CD4-positive, alpha-beta T cell treated with Interleukin-15 for 1 hour (primary cell): ENCODE results near the gene ZNF736.
"Not testable (repeated sequence)": the region's sequence is repeated elsewhere in the genome, so short reads cannot be mapped to it uniquely, and the experiment has no call there.

Experiments used
- DNase-seq: peaks from one replicate; pipeline ENCODE4 v3.0.0-alpha.2; 2020

ZNF736 gene

DNA sequence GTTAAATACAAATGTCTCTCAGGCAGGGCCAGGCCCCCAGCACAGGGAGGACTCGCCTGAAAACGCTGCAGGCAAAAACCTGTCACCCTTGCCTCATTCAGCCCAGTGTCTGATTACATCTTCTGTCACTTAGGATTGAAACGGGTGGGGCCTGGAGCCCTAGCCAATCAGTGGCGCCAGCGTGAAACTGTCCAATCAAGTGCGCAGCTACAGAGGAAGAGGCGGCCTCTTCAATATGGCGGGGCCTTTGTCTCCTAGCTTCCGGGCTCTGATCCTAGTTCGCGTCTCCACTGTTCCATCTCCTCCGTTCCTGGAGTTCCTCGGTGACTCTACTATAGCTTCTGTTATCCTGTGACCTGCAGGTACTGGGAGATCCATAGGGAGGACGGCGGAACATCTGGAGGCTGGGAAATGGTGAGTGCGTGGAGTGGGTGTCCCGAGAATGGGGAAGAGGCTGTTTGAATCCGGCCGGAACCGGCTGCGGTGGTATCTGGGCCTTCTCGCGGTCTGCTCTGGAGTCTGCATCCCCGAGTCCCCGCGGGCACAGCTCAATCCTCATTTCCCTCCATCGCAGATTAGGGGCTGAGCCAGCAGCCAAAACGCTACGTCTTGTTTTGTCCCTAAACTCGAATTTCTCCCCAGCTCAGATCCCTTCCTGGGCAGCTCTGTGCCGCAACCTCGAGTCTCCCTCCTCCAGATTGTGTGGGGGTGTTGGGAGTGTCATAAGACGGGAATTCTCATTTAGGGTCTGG, at the start of gene ZNF736:
Gene ZNF736, plus strand, starts transcription at position 222 of the 752 bp plus-strand sequence. Its CDS starts 190 bp downstream, at position 412.
- peak; percentile 91 for DNase-seq

DNA sequence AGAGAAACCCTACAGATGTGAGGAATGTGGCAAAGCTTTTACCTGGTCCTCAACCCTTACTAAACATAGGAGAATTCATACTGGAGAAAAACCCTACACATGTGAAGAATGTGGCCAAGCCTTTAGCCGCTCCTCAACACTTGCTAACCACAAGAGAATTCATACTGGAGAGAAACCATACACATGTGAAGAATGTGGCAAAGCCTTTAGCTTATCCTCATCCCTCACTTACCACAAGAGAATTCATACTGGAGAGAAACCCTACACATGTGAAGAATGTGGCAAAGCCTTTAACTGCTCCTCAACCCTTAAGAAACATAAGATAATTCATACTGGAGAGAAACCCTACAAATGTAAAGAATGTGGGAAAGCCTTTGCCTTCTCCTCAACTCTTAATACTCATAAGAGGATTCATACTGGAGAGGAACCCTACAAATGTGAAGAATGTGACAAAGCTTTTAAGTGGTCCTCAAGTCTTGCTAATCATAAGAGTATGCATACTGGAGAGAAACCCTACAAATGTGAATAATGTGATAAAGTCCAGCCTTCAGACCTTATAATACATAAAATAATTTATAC, 47.3 kb upstream of the ZNF736 start:
- DNase-seq: no peak

DNA sequence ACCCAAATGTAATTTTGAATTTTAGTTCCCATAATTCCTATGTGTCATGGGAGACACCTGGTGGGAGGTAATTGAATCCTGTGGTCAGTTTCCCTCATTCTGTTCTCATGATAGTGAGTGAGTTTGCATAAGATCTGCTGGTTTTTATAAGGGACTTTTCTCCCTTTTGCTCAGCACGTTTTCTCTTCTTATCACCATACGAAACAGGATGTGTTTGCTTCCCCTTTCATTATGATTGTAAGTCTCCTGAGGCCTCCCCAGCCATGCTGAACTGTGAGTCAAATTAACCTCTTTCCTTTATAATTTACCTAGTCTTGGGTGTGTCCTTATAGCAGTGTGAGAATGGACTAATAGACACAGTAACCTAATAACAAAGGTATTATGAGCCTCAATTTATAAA, 36.1 kb upstream of the ZNF736 start:
- DNase-seq: no peak

DNA sequence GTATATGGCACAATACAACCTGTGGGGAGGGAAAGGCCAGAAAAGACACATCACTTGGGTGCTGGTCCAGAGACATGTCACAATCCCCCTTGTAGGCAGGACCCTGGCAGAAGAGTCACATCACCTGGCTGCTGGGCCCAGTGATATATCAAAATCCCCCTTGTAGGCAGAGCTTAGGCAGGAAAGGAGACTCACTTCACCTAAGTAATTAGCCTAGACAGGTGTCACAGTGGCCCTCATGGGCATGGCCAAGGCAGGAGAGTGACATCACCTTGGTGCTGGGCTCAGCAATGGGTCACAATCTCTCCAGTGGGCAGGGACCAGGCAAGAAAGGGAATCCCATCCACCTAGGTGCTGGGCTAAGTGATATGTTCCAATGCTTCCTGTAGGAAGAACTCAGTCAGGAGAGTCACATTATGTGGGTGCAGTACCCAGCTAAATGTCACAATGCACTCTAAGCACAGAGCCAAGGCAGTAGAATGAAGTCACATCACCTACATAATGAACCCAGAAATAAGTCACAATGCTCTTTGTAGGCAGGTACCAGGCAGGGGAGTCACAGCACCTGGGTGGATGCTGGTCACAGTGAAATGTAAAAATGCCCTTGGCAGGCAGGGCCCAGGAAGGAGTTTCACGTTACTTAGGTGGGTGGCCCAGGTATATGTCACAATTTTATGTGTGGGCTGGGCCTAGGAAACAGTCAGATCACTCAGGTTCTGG, 18.9 kb upstream of the ZNF736 start:
- DNase-seq: no peak

DNA sequence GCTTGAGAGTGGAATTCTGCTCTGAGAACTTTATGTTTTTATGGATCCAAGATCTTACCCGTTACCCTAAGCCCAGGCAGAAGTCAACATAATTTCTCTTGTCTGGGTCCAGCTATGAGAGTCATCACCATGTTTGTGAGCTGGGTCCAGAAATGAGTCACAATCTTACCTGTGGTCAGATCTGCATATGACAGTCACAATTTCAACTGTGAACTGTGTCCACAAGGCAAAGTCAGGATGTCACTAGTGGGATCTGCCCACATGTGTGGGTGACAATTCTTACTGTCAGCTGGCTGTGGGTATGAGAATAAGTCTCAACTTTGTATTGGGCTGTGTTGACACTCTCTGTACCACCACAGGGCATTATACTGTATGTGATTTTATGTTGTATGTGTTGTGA, 16.3 kb upstream of the ZNF736 start:
- DNase-seq: not testable (repeated sequence)

DNA sequence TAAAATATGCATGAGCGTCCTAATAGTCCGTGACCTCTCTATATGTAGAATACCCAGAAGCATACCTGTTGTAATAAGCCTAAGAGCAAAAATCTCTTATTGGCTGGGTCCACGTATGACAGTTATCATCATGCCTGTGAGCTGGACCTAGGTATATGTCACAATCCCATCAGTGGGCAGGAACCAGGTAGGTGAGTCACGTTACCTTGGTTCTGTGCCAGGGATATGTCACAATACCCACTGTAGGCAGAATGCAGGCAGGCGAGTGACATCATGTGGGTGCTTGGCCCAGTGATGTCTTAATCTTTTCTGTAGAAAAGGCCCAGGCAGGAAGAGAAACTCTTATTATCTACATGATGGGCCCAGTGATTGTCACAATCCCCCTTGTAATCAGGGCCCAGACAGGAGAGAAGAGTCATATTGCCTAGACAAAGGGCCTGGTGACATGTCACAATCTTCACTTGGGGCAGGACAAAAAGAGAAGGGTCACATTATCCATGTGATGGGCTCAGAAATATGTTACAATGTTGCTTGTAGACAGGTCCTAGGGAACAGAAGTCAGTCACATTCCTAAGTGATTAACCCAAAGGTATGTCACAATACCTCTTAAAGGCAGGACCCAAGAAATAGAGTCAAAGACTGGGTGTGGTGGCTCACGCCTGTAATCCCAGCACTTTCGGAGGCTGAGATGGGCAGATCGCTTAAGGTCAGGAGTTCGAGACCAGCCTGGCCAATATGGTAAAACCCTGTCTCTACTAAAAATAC, 12.9 kb upstream of the ZNF736 start:
- DNase-seq: no peak

DNA sequence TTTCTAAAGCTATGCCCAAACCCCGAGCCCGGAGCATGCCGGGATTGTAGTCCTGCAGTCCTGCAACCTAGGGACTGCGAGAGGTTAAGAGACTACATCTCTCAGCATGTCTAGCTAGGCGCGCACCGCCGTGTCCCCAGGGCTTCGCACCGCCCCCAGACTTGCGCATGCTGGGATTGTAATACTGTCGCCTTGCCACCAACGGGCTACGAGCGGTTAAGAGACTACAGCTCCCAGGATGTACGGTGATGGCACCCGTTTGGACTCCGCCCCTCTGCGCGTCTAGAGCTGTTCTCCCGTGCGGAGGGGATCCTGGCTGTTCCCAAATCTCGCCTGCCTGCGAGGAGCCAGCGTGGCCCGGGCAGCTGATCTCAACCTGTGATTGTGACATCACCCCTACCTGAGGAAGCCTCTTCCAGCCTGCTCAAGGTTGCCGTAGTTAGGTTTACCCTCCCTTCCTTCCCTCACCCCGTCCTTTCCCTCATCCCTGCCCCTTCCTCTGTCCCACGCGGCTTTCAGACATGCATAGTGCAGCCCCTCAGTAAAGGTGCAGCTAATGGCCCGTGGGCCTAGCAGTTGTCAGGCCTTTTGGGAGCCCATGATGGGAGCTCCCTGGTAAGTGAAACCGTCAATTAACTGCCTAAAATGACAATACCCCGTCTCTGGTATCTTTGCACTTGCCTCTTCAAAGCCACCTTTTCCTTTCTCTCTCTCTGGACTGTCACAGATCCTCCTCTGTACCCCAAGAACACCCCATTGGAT, 6.3 kb upstream of the ZNF736 start:
- peak; percentile 96 for DNase-seq

DNA sequence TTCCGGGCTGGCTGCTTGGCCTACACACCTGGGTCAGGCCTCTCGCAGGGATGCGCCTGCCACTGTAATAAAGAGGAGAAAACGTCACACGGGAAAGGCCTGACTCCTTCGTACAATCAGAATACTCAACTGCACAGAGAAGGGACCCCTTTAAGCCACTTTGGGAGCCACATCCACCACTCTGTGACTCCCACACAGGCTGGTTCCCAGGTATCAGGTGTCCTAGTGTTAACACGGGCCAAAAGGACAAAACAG, 5.8 kb upstream of the ZNF736 start:
- DNase-seq: no peak

DNA sequence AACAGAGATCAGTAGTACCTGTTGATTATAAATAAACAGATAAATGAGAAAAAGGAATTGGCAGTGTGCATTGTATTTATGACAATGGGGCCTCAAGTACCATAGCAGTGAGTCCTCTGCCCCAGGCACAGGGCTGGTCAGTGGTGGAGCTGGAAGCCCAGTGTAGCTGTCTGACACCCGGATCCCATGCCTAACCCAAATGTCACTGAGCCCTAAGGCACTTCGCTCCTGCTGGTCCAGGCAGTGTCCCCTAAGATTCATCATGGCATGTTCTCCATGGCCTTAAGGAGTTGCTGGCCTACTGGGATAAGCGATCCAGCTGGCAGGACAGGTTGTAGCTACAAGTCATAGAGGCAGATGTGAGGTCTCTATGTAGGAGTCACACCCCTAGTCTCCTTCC, 3.3 kb upstream of the ZNF736 start:
- DNase-seq: no peak

DNA sequence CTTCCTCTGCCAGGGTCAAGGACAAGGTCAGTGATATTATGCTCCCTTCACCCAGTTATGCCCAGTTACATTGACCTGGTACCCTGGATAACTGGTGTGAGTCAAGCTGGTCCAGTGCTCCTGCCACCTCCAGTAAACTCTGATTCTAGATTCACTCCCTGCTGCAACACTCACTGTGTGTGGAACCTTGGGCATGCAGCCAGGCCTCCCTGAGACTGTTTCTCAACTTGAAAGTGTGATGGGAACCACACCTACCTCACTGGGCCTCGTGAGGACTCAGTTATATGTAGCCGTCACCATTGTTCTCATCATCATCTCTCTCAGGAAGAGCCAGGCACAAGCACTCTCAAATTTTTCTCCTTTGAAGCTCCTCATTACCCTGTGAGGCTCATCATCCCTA, 935 bp upstream of the ZNF736 start:
- DNase-seq: no peak

DNA sequence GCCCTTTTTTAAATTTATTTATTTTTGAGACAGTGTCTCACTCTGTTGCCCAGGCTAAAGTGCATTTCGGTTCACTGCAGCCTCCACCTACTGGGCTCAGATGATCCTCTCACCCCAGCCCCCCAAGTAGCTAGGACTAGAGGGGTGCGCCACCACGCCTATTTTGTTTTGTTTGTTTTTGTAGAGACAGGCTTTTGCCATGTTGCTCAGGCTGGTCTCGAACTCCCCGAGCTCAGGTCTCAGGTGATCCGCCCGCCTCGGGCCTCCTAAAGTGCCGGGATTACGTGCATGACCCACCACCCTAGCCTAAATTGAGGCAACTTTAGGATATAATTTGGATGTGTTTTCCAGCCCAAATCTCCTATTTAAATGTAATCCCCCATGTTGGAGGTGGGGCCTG, 805 bp downstream of the ZNF736 start:
- no peak for DNase-seq

DNA sequence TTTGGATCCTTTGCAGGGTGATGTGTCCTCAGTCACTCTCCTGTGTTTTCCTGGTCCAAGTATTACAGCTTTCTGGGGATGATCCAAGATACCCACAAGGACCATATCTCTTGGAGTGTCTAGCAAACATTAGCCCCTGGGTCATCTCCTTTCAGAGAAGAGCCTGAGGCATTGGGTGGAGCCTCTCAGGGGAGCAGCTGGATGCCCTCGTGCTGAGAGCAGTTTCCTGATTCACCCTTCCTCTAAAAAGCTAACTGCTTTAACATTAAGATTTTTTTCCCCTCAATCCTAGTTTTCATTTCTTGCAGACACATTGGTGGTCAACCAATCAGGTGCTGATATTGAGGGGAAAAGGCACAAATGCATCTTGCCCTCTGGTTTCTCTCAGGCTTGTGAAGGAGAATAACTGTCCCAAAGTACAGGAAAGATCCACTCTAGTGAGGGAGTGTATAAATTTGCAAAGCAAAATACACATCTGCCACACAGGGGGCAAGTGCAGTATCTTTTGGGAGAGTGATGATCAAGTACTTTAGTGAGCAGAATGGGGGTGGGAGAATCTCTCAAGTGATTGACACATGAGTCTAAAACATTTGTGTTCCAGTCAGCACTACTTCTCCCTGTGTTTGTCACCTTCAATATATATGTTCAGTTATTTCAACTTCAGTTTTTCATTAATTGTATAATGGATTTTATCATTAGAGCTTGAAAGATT, 2.4 kb downstream of the ZNF736 start:
- not testable (repeated sequence) for DNase-seq

DNA sequence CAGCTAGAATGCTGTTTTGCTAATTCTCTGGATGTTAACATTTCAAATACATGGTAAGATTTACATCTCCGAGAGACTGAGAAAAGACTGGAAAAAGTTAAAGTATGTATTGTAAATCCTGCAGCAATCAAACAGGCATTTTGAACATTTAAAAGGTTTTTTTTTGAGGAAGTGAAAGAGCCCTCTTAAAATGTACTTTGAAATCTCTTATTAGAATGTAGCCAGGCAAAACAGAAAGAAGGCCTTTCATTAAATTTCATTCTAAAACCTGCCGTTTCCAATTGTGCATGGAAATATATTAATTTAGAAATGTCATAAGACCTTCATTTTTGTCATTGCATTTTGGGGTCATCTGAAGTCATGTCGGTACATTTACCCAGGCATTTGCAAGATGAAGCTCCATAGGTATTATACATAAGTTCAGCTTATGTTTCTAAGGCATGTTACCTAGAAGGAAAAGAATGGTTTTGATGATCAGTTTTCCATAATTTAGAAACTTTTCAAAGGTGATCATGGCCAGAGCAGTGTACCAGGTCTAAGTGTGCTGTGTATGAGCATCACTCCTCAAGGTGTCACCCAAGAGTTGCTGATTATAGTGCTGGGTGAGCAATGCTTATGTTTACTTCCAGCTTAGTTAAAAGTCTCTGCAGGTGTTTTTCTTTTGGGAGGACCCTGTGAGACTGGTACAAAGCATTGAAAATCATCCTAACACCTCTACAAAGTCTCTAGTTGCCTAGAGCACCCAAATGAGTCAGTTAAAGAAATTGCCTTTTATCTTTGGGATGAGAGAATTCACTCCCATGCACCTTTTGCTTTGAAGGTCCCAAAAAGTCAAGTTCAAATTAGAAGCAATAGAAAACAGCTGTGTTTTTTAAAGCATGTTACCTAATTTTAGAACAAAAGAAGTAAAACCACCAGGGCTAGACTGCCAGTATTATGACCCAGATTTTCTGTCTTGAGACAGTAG, 7.1 kb downstream of the ZNF736 start:
- no peak for DNase-seq

DNA sequence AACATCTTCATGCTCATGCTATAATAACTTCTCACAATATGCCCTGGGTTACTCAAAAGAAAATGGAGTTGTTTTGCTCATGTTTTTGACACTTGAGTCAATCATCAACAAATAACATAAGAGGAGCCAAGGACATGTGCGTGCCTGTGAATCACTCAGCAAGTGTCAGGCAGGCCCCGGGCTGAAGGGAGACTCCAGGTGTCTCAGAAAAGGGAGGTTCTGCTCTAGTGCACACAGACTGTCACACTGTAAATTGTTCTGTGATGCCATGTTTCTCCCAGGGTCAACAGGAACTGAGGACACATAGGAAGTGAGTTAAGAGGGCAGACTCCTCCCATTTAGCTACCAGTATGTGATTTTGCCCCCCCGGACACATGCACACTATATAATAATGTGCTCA, 10.4 kb downstream of the ZNF736 start:
- DNase-seq: not testable (repeated sequence)

DNA sequence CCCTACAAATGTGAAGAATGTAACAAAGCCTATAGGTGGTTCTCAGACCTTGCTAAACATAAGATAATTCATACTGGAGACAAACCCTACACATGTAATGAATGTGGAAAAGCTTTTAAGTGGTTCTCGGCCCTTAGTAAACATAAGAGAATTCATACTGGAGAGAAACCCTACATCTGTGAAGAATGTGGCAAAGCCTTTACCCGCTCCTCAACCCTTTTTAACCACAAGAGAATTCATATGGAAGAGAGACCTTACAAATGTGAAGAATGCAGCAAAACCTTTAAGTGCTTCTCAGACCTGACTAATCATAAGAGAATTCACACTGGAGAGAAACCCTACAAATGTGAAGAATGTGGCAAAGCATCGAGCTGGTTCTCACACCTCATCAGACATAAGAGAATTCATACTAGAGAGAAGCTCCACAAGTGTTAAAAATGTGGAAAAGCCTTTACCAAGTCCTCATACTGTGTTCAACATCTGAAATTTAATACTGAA, 35.0 kb downstream of the ZNF736 start:
- DNase-seq: not testable (repeated sequence)

DNA sequence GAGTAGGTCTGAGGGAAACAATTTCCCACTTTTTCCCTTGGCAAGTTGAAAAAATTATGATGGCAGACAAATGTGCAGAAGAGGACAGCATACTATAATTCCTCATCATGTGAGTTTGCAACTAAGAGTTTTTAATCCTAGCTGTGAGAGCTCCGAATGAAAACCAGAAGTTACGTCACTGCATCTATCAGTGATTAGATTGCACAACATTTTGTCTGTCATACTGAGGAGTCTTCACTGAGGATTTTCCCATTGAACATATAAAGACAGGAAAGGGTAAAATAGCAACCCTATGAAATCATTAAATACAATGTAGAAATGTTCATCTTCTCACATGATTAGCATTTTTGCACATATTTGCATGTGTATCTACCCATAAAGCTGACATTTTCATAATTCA, 45.8 kb downstream of the ZNF736 start:
- DNase-seq: no peak

DNA sequence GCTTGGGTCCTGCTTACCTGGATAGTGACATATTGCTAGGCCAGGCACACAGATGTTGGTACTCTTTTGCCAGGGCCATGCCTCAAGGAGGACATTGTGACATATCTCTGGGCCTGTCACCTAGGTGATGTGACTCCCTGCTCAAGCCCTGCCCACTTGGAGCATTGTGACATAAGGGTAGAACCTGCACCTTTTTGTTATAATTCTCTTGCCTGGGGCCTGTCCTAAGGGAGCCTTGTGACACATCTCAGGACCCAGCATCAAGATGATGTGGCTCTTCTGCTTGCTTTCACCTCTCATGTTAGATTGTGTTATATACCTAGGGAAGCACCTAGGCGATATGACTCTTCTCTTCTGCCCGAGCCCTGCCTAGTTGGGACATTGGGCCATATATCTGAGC, 57.4 kb downstream of the ZNF736 start:
- DNase-seq: no peak

DNA sequence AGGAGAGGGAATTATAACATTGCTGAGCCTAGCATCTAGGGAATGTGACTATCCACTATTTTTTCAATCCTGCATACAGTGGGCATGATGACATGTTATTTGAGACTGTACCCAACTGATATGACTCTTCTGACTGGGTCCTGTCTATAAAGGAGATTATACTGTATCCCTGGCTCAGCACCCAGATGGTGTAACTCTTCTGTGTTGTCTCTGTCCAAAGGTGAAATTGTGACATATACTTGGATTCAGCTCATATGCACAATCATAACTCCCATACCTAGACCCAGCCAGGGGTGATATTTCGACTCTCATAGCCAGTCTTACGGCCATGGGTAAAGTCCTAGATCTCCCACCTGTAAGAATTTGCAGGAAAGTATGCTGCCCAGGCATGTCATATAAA, 59.3 kb downstream of the ZNF736 start:
- no peak for DNase-seq

DNA sequence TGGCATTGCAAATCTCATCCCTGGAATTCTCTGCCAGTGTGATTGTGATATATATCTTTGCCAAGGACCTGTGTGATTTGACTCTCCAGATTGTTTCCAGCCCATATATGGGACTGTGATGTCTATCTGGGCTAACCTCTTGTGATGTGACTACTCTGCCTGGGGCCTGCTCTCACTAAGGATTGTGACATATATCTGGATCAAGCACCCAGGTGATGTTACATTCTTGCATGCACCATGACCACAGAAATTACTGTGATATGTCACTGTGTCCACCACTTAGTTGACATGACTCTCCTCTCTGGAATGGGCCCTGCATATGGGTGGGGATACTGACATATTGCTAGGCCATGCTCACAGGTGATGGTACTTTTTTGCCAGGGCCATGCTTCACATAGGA, 86.6 kb downstream of the ZNF736 start:
- no peak for DNase-seq
